Peyer's patch (tissue), 4 donors: ENCODE results near the gene TFF1.

Source experiments
- POLR2A ChIP-seq, 2 donors: fragments of 450-650 bp; IDR thresholded peaks; one replicate each; pipeline ENCODE4 v1.5.1; 2017; ENCODE audit warnings: antibody characterized with exemption in 2 of 2, mild to moderate bottlenecking in 2 of 2, moderate library complexity in 2 of 2
- TF ChIP-seq, protein P1 (sequence below), 6 experiments: fragments of 450-650 bp in 4 of 6; fragments of 200-600 bp in 2 of 6; sonication (generic) in 1 of 6; IDR thresholded peaks; one replicate each; pipeline ENCODE4 v1.5.1; 2017 to 2019; ENCODE audit warnings: antibody characterized with exemption in 6 of 6, mild to moderate bottlenecking in 3 of 6, moderate library complexity in 1 of 6

DNA sequence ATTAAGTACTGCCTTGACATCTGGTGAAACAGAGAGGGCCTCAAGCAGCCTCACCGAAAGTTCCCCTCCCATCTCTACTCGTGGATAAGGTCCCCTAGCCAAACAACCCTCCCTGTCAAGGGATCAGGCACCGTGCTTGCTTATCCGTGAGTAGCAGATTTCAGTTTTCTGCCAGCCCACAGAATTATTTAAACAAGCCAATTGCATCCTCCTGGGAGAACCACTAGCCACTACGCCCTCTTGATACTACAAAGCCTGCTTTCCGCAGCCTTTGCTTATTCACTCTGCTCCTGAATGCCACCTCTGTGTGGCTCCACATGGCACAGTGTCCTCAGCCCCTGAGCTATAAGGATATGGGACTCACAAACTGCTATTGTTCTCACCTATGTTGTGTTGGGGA is 9.7 kb downstream of the TFF1 start:
- TF ChIP-seq, protein P1, sequence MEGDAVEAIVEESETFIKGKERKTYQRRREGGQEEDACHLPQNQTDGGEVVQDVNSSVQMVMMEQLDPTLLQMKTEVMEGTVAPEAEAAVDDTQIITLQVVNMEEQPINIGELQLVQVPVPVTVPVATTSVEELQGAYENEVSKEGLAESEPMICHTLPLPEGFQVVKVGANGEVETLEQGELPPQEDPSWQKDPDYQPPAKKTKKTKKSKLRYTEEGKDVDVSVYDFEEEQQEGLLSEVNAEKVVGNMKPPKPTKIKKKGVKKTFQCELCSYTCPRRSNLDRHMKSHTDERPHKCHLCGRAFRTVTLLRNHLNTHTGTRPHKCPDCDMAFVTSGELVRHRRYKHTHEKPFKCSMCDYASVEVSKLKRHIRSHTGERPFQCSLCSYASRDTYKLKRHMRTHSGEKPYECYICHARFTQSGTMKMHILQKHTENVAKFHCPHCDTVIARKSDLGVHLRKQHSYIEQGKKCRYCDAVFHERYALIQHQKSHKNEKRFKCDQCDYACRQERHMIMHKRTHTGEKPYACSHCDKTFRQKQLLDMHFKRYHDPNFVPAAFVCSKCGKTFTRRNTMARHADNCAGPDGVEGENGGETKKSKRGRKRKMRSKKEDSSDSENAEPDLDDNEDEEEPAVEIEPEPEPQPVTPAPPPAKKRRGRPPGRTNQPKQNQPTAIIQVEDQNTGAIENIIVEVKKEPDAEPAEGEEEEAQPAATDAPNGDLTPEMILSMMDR (IDR thresholded peaks at IDR 0.05) = no peak
- no peak for TF ChIP-seq POLR2A (IDR thresholded peaks at IDR 0.05)
